Measurements from ENCODE around the gene FALEC. TPM values are rescaled to one million over a fixed set of nuclear protein-coding genes. Genes with fewer than 3 reads are reported as not detected.

Gene FALEC
- total and polyA plus RNA-seq, 2 of the 8 experiments (the other 6 are each of a cell fraction or from before 2014, with no cell fraction given) = not detected

Small RNAs within 50 kb of the gene (microRNA-seq; reads per million reads assigned to microRNA genes)
- gene MIR4257 (ENCODE audit: borderline microRNAs expressed in 2 of 2, borderline number of aligned reads in 2 of 2, borderline replicate concordance in 1 of 2) = 0 reads per million in 2 experiments
- gene MIR6878 (ENCODE audit: borderline microRNAs expressed in 2 of 2, borderline number of aligned reads in 2 of 2, borderline replicate concordance in 1 of 2) = 0 reads per million in 2 experiments

Small RNAs within 50 kb of the gene (small RNA-seq; reads per million reads assigned to genes)
- gene MIR4257 (ENCODE audit: insufficient read depth) = not detected
- gene RN7SL473P (ENCODE audit: insufficient read depth) = not detected
- not detected for gene RN7SL600P (ENCODE audit: insufficient read depth)

Other genes with a start within 250 kb of the FALEC start
- gene APH1A, start 246.7 kb upstream of the FALEC start, total RNA-seq (2021; fragmentation: NEBNext Ultra II Directional; extraction: Animal tissue kit (Norgen Biotek cat#: 25700)) = 110 and 111 TPM in 2 replicates
- gene APH1A, start 246.7 kb upstream of the FALEC start, polyA plus RNA-seq (2011; rRNA removed) = 183 and 188 TPM in 2 replicates
- gene C1orf54, start 243.0 kb upstream of the FALEC start, total RNA-seq (2021; fragmentation: NEBNext Ultra II Directional; extraction: Animal tissue kit (Norgen Biotek cat#: 25700)) = 19.8 and 20.4 TPM in 2 replicates
- gene C1orf54, start 243.0 kb upstream of the FALEC start, polyA plus RNA-seq (2011; rRNA removed) = 12.2 and 30.2 TPM in 2 replicates
- 9.6 and 10.6 TPM in 2 replicates for gene CIART, start 233.2 kb upstream of the FALEC start, total RNA-seq (2021; fragmentation: NEBNext Ultra II Directional; extraction: Animal tissue kit (Norgen Biotek cat#: 25700))
- gene CIART, start 233.2 kb upstream of the FALEC start, polyA plus RNA-seq (2011; rRNA removed) = 23.3 and 33.3 TPM in 2 replicates
- 99.8 and 104 TPM in 2 replicates for gene MRPS21, start 221.9 kb upstream of the FALEC start, total RNA-seq (2021; fragmentation: NEBNext Ultra II Directional; extraction: Animal tissue kit (Norgen Biotek cat#: 25700))
- 59.0 and 81.9 TPM in 2 replicates for gene MRPS21, start 221.9 kb upstream of the FALEC start, polyA plus RNA-seq (2011; rRNA removed)
- 58.1 and 65.8 TPM in 2 replicates for gene PRPF3, start 194.2 kb upstream of the FALEC start, total RNA-seq (2021; fragmentation: NEBNext Ultra II Directional; extraction: Animal tissue kit (Norgen Biotek cat#: 25700))
- 15.1 and 17.9 TPM in 2 replicates for gene PRPF3, start 194.2 kb upstream of the FALEC start, polyA plus RNA-seq (2011; rRNA removed)
- 30.2 and 32.4 TPM in 2 replicates for gene RPRD2, start 151.6 kb upstream of the FALEC start, total RNA-seq (2021; fragmentation: NEBNext Ultra II Directional; extraction: Animal tissue kit (Norgen Biotek cat#: 25700))
- 14.4 and 14.6 TPM in 2 replicates for gene RPRD2, start 151.6 kb upstream of the FALEC start, polyA plus RNA-seq (2011; rRNA removed)
- 32.7 and 39.1 TPM in 2 replicates for gene TARS2, start 28.3 kb upstream of the FALEC start, total RNA-seq (2021; fragmentation: NEBNext Ultra II Directional; extraction: Animal tissue kit (Norgen Biotek cat#: 25700))
- 38.9 and 54.0 TPM in 2 replicates for gene TARS2, start 28.3 kb upstream of the FALEC start, polyA plus RNA-seq (2011; rRNA removed)
- gene ECM1, start 7.6 kb upstream of the FALEC start, total RNA-seq (2021; fragmentation: NEBNext Ultra II Directional; extraction: Animal tissue kit (Norgen Biotek cat#: 25700)) = 0.73 and 0.95 TPM in 2 replicates
- 0.98 and 1.1 TPM in 2 replicates for gene ECM1, start 7.6 kb upstream of the FALEC start, polyA plus RNA-seq (2011; rRNA removed)
- gene ADAMTSL4, start 33.7 kb downstream of the FALEC start, total RNA-seq (2021; fragmentation: NEBNext Ultra II Directional; extraction: Animal tissue kit (Norgen Biotek cat#: 25700)) = 5.3 and 5.4 TPM in 2 replicates
- gene ADAMTSL4, start 33.7 kb downstream of the FALEC start, polyA plus RNA-seq (2011; rRNA removed) = 4.2 and 5.9 TPM in 2 replicates
- 196 and 218 TPM in 2 replicates for gene MCL1, start 63.9 kb downstream of the FALEC start, total RNA-seq (2021; fragmentation: NEBNext Ultra II Directional; extraction: Animal tissue kit (Norgen Biotek cat#: 25700))
- gene MCL1, start 63.9 kb downstream of the FALEC start, polyA plus RNA-seq (2011; rRNA removed) = 57.5 and 61.1 TPM in 2 replicates
- gene ENSA, start 113.9 kb downstream of the FALEC start, total RNA-seq (2021; fragmentation: NEBNext Ultra II Directional; extraction: Animal tissue kit (Norgen Biotek cat#: 25700)) = 229 and 236 TPM in 2 replicates
- 48.2 and 49.9 TPM in 2 replicates for gene ENSA, start 113.9 kb downstream of the FALEC start, polyA plus RNA-seq (2011; rRNA removed)
- gene GOLPH3L, start 181.4 kb downstream of the FALEC start, total RNA-seq (2021; fragmentation: NEBNext Ultra II Directional; extraction: Animal tissue kit (Norgen Biotek cat#: 25700)) = 39.8 and 40.8 TPM in 2 replicates
- 8.0 and 13.3 TPM in 2 replicates for gene GOLPH3L, start 181.4 kb downstream of the FALEC start, polyA plus RNA-seq (2011; rRNA removed)
- not detected in 2 replicates for gene HORMAD1, start 205.1 kb downstream of the FALEC start, total RNA-seq (2021; fragmentation: NEBNext Ultra II Directional; extraction: Animal tissue kit (Norgen Biotek cat#: 25700))
- not detected in 2 replicates for gene HORMAD1, start 205.1 kb downstream of the FALEC start, polyA plus RNA-seq (2011; rRNA removed)